GM10847 (cell line): Measurements from ENCODE around the gene KRTAP10-8.
"Not testable (repeated sequence)": the region's sequence is repeated elsewhere in the genome, so short reads cannot be mapped to it uniquely, and the experiment has no call there.

Experiments
- POLR2A ChIP-seq: IDR thresholded peaks from 2 replicates; pipeline ENCODE4 v1.6.1; 2011; ENCODE audit not compliant: insufficient read length; ENCODE audit errors: extremely low read depth

KRTAP10-8 gene

GRCh38 chr21:44625756-44626155 lies 13.9 kb downstream of the KRTAP10-8 start:
- no peak for TF ChIP-seq POLR2A

GRCh38 chr21:44626262-44626661 lies 14.4 kb downstream of the KRTAP10-8 start:
- TF ChIP-seq POLR2A = no peak

GRCh38 chr21:44626673-44627143 lies 14.8 kb downstream of the KRTAP10-8 start, which contains the start of gene KRTAP10-9:
KRTAP10-9 (plus strand) TSS chr21:44627093; CDS start chr21:44627172, 79 bp downstream.
- no peak for TF ChIP-seq POLR2A

GRCh38 chr21:44628707-44629391 lies 17.0 kb downstream of the KRTAP10-8 start:
- TF ChIP-seq POLR2A = no peak

- TF ChIP-seq POLR2A = no peak
Observed at GRCh38 chr21:44630440-44630839, 18.6 kb downstream of the KRTAP10-8 start.

- TF ChIP-seq POLR2A = no peak
Observed at GRCh38 chr21:44632067-44632466, 20.2 kb downstream of the KRTAP10-8 start.

GRCh38 chr21:44636209-44637017 lies 24.5 kb downstream of the KRTAP10-8 start:
- TF ChIP-seq POLR2A = no peak

GRCh38 chr21:44637018-44637850 lies 25.4 kb downstream of the KRTAP10-8 start, which contains the start of gene KRTAP10-10:
KRTAP10-10 (plus strand) TSS chr21:44637356; CDS start chr21:44637418, 62 bp downstream.
- no peak for TF ChIP-seq POLR2A

GRCh38 chr21:44639331-44639655 lies 27.4 kb downstream of the KRTAP10-8 start:
- no peak for TF ChIP-seq POLR2A

- no peak for TF ChIP-seq POLR2A
Observed at GRCh38 chr21:44640761-44641160, 28.9 kb downstream of the KRTAP10-8 start.

- no peak for TF ChIP-seq POLR2A
Observed at GRCh38 chr21:44643741-44644310, 31.9 kb downstream of the KRTAP10-8 start.

- no peak for TF ChIP-seq POLR2A
Observed at GRCh38 chr21:44644878-44645277, 33.0 kb downstream of the KRTAP10-8 start.

GRCh38 chr21:44646366-44647221 lies 34.7 kb downstream of the KRTAP10-8 start, which contains the start of gene KRTAP10-11:
KRTAP10-11 (plus strand) TSS chr21:44646414; CDS start chr21:44646459, 45 bp downstream.
- not testable (repeated sequence) for TF ChIP-seq POLR2A

GRCh38 chr21:44647222-44647552 lies 35.3 kb downstream of the KRTAP10-8 start:
- no peak for TF ChIP-seq POLR2A

- no peak for TF ChIP-seq POLR2A
Observed at GRCh38 chr21:44648557-44649311, 36.9 kb downstream of the KRTAP10-8 start.
